Spleen (tissue), 11 donors: ENCODE data around the gene KRT15. TPM values are rescaled to one million over a fixed set of nuclear protein-coding genes. Genes with fewer than 3 reads are reported as not detected.

Source experiments
- DNase-seq: peaks from one replicate; pipeline ENCODE4 v3.0.0-alpha.2; 2020
- H3K27ac ChIP-seq, 8 donors: fragments of 200-600 bp; sonication (generic) in 7 of 8; 1 replicate in 4 of 8; 2 replicates in 4 of 8; pipeline versions ENCODE4 v1.5.0 to v1.8.0; 2016 to 2021; ENCODE audit warnings: inconsistent platforms in 4 of 8, mild to moderate bottlenecking in 4 of 8, moderate library complexity in 1 of 8
- H3K27me3 ChIP-seq, 7 donors: fragments of 200-600 bp; sonication (generic) in 6 of 7; replicated peaks in 1 of 7; 1 replicate in 4 of 7; 2 replicates in 3 of 7; pipeline versions ENCODE4 v1.5.0 to v1.8.0; 2016 to 2021; ENCODE audit warnings: inconsistent platforms in 3 of 7, mild to moderate bottlenecking in 1 of 7
- H3K36me3 ChIP-seq, 6 donors: fragments of 200-600 bp; sonication (generic) in 5 of 6; 1 replicate in 4 of 6; 2 replicates in 2 of 6; pipeline versions ENCODE4 v1.5.0 to v1.8.0; 2016 to 2021; ENCODE audit warnings: inconsistent platforms in 2 of 6
- H3K4me1 ChIP-seq, 6 donors: fragments of 200-600 bp; sonication (generic) in 5 of 6; 1 replicate in 3 of 6; 2 replicates in 3 of 6; pipeline versions ENCODE4 v1.5.0 to v1.8.0; 2016 to 2021; ENCODE audit warnings: inconsistent platforms in 3 of 6
- H3K4me3 ChIP-seq, 8 donors: fragments of 200-600 bp; sonication (generic) in 7 of 8; 1 replicate in 4 of 8; 2 replicates in 4 of 8; pipeline versions ENCODE4 v1.5.0 to v1.8.0; 2016 to 2021; ENCODE audit warnings: inconsistent platforms in 4 of 8, mild to moderate bottlenecking in 4 of 8, moderate library complexity in 2 of 8
- H3K9me3 ChIP-seq, 8 donors: fragments of 200-600 bp; sonication (generic) in 7 of 8; 1 replicate in 4 of 8; 2 replicates in 4 of 8; pipeline versions ENCODE4 v1.5.0 to v1.8.0; 2016 to 2021; ENCODE audit warnings: inconsistent platforms in 4 of 8
- POLR2A ChIP-seq, 3 donors: fragments of 450-650 bp; IDR thresholded peaks; one replicate each; pipeline ENCODE4 v1.5.1; 2017; ENCODE audit warnings: antibody characterized with exemption in 3 of 3, mild to moderate bottlenecking in 1 of 3
- POLR2AphosphoS5 ChIP-seq, 3 donors: sonication (generic); formaldehyde crosslinking; IDR thresholded peaks; one replicate each; pipeline ENCODE4 v1.5.1; 2017; ENCODE audit warnings: antibody characterized with exemption in 3 of 3
- WGBS, 5 donors: extraction: QIAGEN DNeasy Blood & Tissue Kit in 3 of 5; methylation state at CpG; one replicate each; pipeline versions ENCODE4 v1.1.5 to v1.1.7; 2013 to 2018; 5-methylcytosine and 5-hydroxymethylcytosine counted together
- intact Hi-C: fragments of 100-400 bp; cut with DNase I; formaldehyde crosslinking; loops from one replicate; pipeline ENCODE4 v1.15.0; 2023; ENCODE audit warnings: low total_unique reads
- polyA plus RNA-seq, 3 donors: library from polyadenylated mRNA; stranded (reverse); fragments of 200-250 nt; gene quantifications; one replicate each; pipeline ENCODE4 v1.2.1, GENCODE V29; 2013
- total RNA-seq, 7 donors: library from RNA; depleted of rRNA in 3 of 7; stranded (reverse); fragments of >200 nt in 3 of 7; fragmentation: NEBNext Ultra II Directional in 4 of 7; extraction: Animal tissue kit (Norgen Biotek cat#: 25700) in 4 of 7; gene quantifications; one replicate each; pipeline versions ENCODE4 v1.1.0 to v1.2.1, GENCODE V29; 2016 to 2021
- TF ChIP-seq, protein P1 (sequence below), 11 experiments: fragments of 200-600 bp in 7 of 11; fragments of 450-650 bp in 4 of 11; sonication (generic) in 4 of 11; IDR thresholded peaks in 8 of 11; conservative IDR thresholded peaks in 3 of 11; 1 replicate in 7 of 11; 2 replicates in 4 of 11; pipeline versions ENCODE4 v1.4.0 to v1.8.0; 2016 to 2021; ENCODE audit warnings: antibody characterized with exemption in 11 of 11, inconsistent platforms in 4 of 11, mild to moderate bottlenecking in 1 of 11
- donor health status: healthy with polysubstance abuse.
- donor health status: DM: no; HTN: no; CAD: no; lungs with moderate emphysema.
- donor health status: DM: no; HTN: no; CAD: no.
- donor health status: Bipolar disorder and iron deficiency.
- donor health status: healthy.
- donor health status: DM: no; HTN: no; CAD: no.
- donor health status: DM: yes; HTN: yes; CAD: no.

The KRT15 gene
- total and polyA plus RNA-seq, 10 donors = 0.07 to 1.3 (median 0.11) TPM; not detected in 7

DNA sequence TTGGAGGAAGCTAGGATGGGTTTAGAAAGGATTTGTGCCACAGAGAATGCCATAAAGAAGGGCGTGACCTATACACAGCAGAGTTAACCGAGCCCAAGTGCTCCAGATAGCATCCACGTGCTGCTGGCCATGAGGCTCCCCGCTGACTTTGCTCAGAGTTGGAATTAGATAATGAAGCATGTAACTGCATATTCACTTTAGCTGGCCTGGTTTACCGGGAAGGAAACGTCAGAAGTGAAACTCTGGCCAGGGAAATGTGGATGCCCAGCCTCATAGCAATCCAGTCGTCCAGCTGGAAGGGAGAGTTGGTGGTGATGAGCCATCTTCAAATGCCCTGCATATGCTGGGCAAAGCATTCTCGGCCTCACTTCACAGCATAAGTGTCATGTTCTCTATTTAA lies 43.8 kb downstream of the KRT15 start:
- Histone ChIP-seq H3K4me3 (no peak overlapping the region), H3K36me3 (no peaks in the 10 kb centered on the region), H3K27me3 (peaks cover 0 to 7% (median 0%) of the 10 kb centered on the region in 7 donors), H3K27ac (no peak overlapping the region), H3K9me3 (peaks cover 0 to 8% (median 0%) of the 10 kb centered on the region in 8 donors), H3K4me1 (peaks cover 0 to 6% (median 3%) of the 10 kb centered on the region in 6 donors)
- intact Hi-C loops = no loop called here
- no peak for TF ChIP-seq POLR2A (IDR thresholded peaks at IDR 0.05)
- no peak for TF ChIP-seq POLR2AphosphoS5 (IDR thresholded peaks at IDR 0.05)
- TF ChIP-seq, protein P1, sequence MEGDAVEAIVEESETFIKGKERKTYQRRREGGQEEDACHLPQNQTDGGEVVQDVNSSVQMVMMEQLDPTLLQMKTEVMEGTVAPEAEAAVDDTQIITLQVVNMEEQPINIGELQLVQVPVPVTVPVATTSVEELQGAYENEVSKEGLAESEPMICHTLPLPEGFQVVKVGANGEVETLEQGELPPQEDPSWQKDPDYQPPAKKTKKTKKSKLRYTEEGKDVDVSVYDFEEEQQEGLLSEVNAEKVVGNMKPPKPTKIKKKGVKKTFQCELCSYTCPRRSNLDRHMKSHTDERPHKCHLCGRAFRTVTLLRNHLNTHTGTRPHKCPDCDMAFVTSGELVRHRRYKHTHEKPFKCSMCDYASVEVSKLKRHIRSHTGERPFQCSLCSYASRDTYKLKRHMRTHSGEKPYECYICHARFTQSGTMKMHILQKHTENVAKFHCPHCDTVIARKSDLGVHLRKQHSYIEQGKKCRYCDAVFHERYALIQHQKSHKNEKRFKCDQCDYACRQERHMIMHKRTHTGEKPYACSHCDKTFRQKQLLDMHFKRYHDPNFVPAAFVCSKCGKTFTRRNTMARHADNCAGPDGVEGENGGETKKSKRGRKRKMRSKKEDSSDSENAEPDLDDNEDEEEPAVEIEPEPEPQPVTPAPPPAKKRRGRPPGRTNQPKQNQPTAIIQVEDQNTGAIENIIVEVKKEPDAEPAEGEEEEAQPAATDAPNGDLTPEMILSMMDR (IDR thresholded peaks at IDR 0.05 in 8 of 11, conservative IDR thresholded peaks at IDR 0.05 in 3 of 11) = no peak
- DNase-seq = no peak
- 77 to 81% (median 79%) methylated on average over 8 of the region's 8 CpGs for whole genome bisulfite sequencing, 5 donors

DNA sequence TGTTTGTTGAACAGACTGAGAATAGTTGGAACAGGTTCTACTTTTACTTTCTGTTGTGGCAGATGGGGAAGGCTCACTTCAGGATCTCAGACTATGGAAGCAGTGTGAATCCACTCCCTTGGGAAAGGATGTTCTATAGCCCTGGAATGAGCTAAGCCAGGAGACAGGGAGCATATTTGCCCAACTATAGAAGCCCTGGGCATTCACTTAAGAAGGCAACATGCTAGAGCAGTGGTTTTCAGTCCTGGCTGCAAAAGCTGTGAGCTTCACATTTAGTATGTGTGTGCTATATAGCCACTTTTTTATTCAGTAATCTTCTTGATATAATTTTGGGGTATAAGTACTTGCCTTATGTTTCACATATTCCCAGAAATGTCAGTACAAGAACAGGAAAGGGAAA lies 50.3 kb downstream of the KRT15 start:
- Histone ChIP-seq H3K27me3 (peaks cover 0 to 30% (median 0%) of the 10 kb centered on the region in 7 donors), H3K4me3 (no peak overlapping the region), H3K4me1 (no peaks in the 10 kb centered on the region), H3K9me3 (peaks cover 0 to 22% (median 6%) of the 10 kb centered on the region in 8 donors), H3K27ac (no peak overlapping the region), H3K36me3 (no peaks in the 10 kb centered on the region)
- TF ChIP-seq POLR2AphosphoS5 (IDR thresholded peaks at IDR 0.05) (no peak), POLR2A (IDR thresholded peaks at IDR 0.05) (no peak)
- TF ChIP-seq, protein P1 (IDR thresholded peaks at IDR 0.05 in 8 of 11, conservative IDR thresholded peaks at IDR 0.05 in 3 of 11) = no peak
- intact Hi-C loops = no loop called here
- no peak for DNase-seq

DNA sequence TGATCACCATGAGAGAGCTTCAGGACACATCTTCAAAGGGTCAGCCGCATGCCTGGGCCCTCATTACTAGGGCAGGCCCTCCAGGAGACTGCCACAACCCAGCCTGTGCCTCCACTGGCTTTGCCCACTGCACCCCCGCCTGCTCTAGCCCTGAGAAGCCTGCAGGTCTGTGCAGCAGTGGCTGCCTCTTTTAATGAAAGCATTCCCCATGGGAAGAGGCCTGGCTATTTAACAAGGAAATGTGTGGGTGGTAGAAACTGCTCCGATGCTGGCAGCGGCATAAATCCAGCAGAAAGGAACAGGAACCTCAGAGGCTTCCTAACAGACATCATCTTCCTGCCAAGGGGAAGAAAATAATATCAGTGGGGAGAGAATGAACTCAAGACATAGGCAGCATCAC lies 51.1 kb downstream of the KRT15 start:
- Histone ChIP-seq H3K9me3 (peaks cover 0 to 22% (median 6%) of the 10 kb centered on the region in 8 donors), H3K4me3 (no peak overlapping the region), H3K4me1 (no peaks in the 10 kb centered on the region), H3K27me3 (peaks cover 0 to 30% (median 0%) of the 10 kb centered on the region in 7 donors), H3K36me3 (no peaks in the 10 kb centered on the region), H3K27ac (no peak overlapping the region)
- TF ChIP-seq POLR2AphosphoS5 (IDR thresholded peaks at IDR 0.05) (no peak), POLR2A (IDR thresholded peaks at IDR 0.05) (no peak)
- TF ChIP-seq, protein P1 (IDR thresholded peaks at IDR 0.05 in 8 of 11, conservative IDR thresholded peaks at IDR 0.05 in 3 of 11) = no peak
- intact Hi-C loops = no loop called here
- WGBS, 5 donors = 60 to 76% (median 71%) methylated on average over 3 to 4 of the region's 4 CpGs
- no peak for DNase-seq

DNA sequence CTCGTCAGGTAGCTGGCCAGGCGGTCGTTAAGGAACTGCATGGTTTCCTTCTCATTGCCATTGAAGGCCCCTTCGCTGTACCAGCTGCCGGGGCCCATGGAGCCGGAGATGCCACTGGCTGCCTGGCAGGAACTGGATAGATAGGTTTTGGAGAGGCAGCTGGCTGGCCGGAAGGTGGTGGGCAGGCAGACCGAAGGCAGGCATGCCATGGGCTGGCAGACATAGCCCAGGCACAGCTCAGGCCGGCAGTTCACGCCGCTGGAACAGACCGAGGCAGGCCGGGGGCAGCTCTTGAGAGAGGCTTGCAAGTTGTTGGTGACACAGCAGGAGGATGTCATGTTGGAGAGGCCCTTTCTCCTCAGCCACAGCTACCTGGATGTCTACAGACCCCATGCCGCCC lies 51.7 kb downstream of the KRT15 start, which contains the start of gene KRT32:
Gene KRT32 (minus strand): TSS at position 399 of the 400 bp plus-strand sequence. CDS start 61 bp downstream, at position 338.
- no peak for TF ChIP-seq POLR2A (IDR thresholded peaks at IDR 0.05)
- TF ChIP-seq POLR2AphosphoS5 (IDR thresholded peaks at IDR 0.05) = no peak
- TF ChIP-seq, protein P1 (IDR thresholded peaks at IDR 0.05 in 8 of 11, conservative IDR thresholded peaks at IDR 0.05 in 3 of 11) = no peak
- 89 to 95% (median 92%) methylated on average over 7 to 14 of the region's 14 CpGs for WGBS, 5 donors
- no peaks in the 10 kb centered on the region for H3K4me1 ChIP-seq

More for the DNA sequence above, 51.7 kb downstream of the KRT15 start, which contains the start of gene KRT32:
- no peaks in the 10 kb centered on the region for H3K36me3 ChIP-seq
- no peak within 1 kb of the TSS for H3K27ac ChIP-seq
- no peak within 1 kb of the TSS for H3K4me3 ChIP-seq
- DNase-seq = no peak
- H3K27me3 ChIP-seq = peaks cover 0 to 24% (median 0%) of the 10 kb centered on the region in 7 donors
- intact Hi-C loops = no loop called here
- peaks cover 0 to 19% (median 6%) of the 10 kb centered on the region in 8 donors for H3K9me3 ChIP-seq
